Activated naive CD8-positive, alpha-beta T cell treated with anti-CD3 and anti-CD28 coated beads, Interleukin-2, amount 10 ng/mL, durations not matched to agents 7 days and 5 days (primary cell): ENCODE measurements around the gene TPM4. TPM values are rescaled to one million over a fixed set of nuclear protein-coding genes. Genes with fewer than 3 reads are reported as not detected.
"Not testable (repeated sequence)": the region's sequence is repeated elsewhere in the genome, so short reads cannot be mapped to it uniquely, and the experiment has no call there.

Source experiments
- ATAC-seq: fragments of 150-1000 bp; cut with Tn5 transposase; one replicate; pipeline ENCODE4 v1.10.0; 2021; ENCODE audit warnings: low read depth, moderate library complexity
- POLR2A ChIA-PET: fragments of 350-600 bp; sonication (Branson Sonifier 250); formaldehyde crosslinking; loops from one replicate; lab custom pipeline; 2021; ENCODE audit warnings: antibody characterized with exemption; lab: Charles Lee
- DNase-seq: peaks from one replicate; pipeline ENCODE4 v3.0.0; 2021
- H3K27ac Mint-ChIP-seq: one replicate; pipeline ENCODE4 v1.8.0; 2022; ENCODE audit warnings: mild to moderate bottlenecking, mixed read lengths
- H3K27me3 Mint-ChIP-seq: one replicate; pipeline ENCODE4 v1.8.0; 2022; ENCODE audit warnings: mild to moderate bottlenecking, moderate library complexity, mixed read lengths
- H3K36me3 Mint-ChIP-seq: one replicate; pipeline ENCODE4 v1.8.0; 2021; ENCODE audit warnings: mild to moderate bottlenecking, mixed read lengths
- H3K4me1 Mint-ChIP-seq: one replicate; pipeline ENCODE4 v1.8.0; 2021; ENCODE audit warnings: mixed read lengths
- H3K4me3 Mint-ChIP-seq: one replicate; pipeline ENCODE4 v1.8.0; 2022; ENCODE audit warnings: mild to moderate bottlenecking, moderate library complexity, mixed read lengths
- H3K9me3 Mint-ChIP-seq: one replicate; pipeline ENCODE4 v1.8.0; 2021; ENCODE audit warnings: mixed read lengths
- total RNA-seq, 2 experiments: library from RNA; stranded (reverse); gene quantifications; one replicate each; pipeline ENCODE4 v1.2.3, GENCODE V29; 2021

The TPM4 gene
- total RNA-seq, 2 experiments from 2014 or later, result 278 to 282 TPM

DNA sequence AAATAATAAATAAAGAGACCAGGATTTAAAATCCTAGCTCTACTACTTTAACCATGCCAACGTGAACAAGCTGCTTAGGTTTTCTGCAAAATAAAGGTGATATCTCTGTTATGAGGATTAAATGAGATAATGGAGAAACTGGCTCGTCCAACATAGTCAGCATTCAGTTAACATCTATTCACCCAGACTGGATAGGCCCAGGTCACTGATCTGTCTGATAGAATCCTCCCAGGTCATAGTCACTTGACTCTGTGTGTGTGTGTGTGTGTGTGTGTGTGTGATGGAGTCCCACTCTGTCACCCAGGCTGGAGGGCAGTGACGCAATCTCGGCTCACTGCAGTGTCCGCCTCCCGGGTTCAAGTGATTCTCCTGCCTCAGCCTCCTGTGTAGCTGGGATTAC, 22.5 kb downstream of the TPM4 start:
- Mint-ChIP-seq H3K4me3 (no peak overlapping the region), H3K27ac (no peak overlapping the region), H3K4me1 (peaks cover 19% of the 10 kb centered on the region), H3K36me3 (peaks cover 61% of the 10 kb centered on the region), H3K9me3 (no peaks in the 10 kb centered on the region), H3K27me3 (no peaks in the 10 kb centered on the region)
- ATAC-seq (no peak), DNase-seq (no peak)
- POLR2A ChIA-PET, result interaction anchor here (0.9 to 1.0 kb wide), 3 partner anchors 16 to 36 kb away, joined by 3 read pairs; partner anchors contain the start of gene TPM4

DNA sequence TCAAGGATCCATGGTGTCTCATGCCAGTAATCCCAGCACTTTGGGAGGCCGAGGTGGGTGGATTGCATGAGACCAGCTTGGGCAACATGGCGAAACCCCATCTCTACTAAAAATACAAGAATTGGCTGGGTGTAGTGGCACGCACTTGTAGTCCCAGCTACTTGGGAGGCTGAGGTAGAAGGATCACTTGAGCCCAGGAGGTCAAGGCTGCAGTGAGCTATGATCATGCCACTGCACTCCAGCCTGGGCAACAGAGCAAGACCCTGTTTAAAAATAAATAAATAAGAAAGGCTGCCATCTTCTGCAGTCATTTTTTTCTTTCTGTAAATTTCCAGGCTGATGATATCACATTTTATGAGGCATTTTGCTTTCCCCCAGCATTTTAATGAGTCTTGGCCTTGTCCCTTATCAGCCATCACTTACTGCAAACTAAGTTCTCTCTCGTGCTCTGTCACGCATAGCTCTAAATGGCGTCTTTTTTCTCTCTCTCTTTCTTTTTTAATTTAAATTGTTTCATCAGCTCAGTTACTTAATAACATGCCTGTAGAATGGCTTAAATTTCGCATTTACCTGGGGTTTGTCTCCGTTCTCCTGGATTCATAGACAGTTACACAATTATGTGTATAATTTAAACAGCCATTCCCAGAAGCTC, 23.1 kb downstream of the TPM4 start:
- H3K27ac Mint-ChIP-seq, DNase-seq, H3K4me3 Mint-ChIP-seq, ATAC-seq, H3K9me3 Mint-ChIP-seq, H3K27me3 Mint-ChIP-seq: not testable (repeated sequence)
- peaks cover 19% of the 10 kb centered on the region for H3K4me1 Mint-ChIP-seq
- POLR2A ChIA-PET, result interaction anchor here (0.7 to 2.5 kb wide), 6 partner anchors 10 to 50 kb away, joined by 3 to 7 read pairs (median 5); partner anchors contain the start of gene TPM4
- peaks cover 59% of the 10 kb centered on the region for H3K36me3 Mint-ChIP-seq

- Mint-ChIP-seq H3K9me3 (no peaks in the 10 kb centered on the region), H3K4me1 (peaks cover 9% of the 10 kb centered on the region), H3K27ac (no peak overlapping the region), H3K36me3 (peaks cover 49% of the 10 kb centered on the region), H3K27me3 (no peaks in the 10 kb centered on the region), H3K4me3 (no peak overlapping the region)
- POLR2A ChIA-PET, result interaction anchor here (1.0 to 2.5 kb wide), 4 partner anchors 9 to 30 kb away, joined by 4 to 7 read pairs (median 6); partner anchors contain the start of gene TPM4
- DNase-seq (no peak), ATAC-seq (no peak)
These were observed 24.2 kb downstream of the TPM4 start for GRCh38 chr19:16100524-16100923.

- POLR2A ChIA-PET, result interaction anchor here (0.7 kb wide), 1 partner anchor 9 kb away, joined by 3 read pairs; no protein-coding TSS in a partner anchor
- Mint-ChIP-seq H3K27ac (peak overlapping the region; percentile 30), H3K36me3 (peaks cover 19% of the 10 kb centered on the region), H3K9me3 (no peaks in the 10 kb centered on the region), H3K4me1 (peaks cover 2% of the 10 kb centered on the region), H3K4me3 (no peak overlapping the region), H3K27me3 (no peaks in the 10 kb centered on the region)
- ATAC-seq (no peak), DNase-seq (no peak)
These were observed 28.4 kb downstream of the TPM4 start for GRCh38 chr19:16104722-16105121.

DNA sequence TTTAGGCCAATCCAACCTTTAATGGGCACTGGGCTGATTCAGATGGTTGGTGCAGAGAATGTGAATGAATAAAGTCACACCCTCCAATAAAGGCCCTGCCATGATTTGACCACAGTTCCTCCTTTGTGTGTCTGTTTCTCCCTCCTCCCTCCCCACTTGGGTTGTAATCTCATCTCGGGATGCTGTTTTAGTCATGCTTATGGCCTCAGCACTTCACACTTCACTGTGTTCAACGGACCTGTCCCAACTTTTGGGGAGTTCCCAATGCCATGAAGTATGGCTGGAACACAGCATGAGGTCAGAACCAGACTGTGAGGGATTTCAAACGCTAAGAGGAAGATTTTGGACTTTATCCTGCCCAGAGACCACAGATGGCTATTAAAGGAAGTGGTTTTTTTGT, 29.8 kb downstream of the TPM4 start:
- POLR2A ChIA-PET, result interaction anchor here (0.6 kb wide), 1 partner anchor 47 kb away, joined by 3 read pairs; no protein-coding TSS in a partner anchor
- H3K27me3 Mint-ChIP-seq, result no peaks in the 10 kb centered on the region
- DNase-seq (no peak), ATAC-seq (no peak)
- peaks cover 15% of the 10 kb centered on the region for H3K36me3 Mint-ChIP-seq
- H3K9me3 Mint-ChIP-seq, result no peaks in the 10 kb centered on the region
- H3K4me1 Mint-ChIP-seq, result peaks cover 3% of the 10 kb centered on the region
- H3K27ac Mint-ChIP-seq, result peak overlapping the region; percentile 32
- no peak overlapping the region for H3K4me3 Mint-ChIP-seq

GRCh38 chr19:16111160-16111908, 35.0 kb downstream of the TPM4 start, which contains the start of gene RAB8A:
RAB8A (plus strand) TSS chr19:16111889; CDS start chr19:16111902, 13 bp downstream.
- peak; percentile 100 for DNase-seq
- H3K4me3 Mint-ChIP-seq, result peak within 1 kb of the TSS; percentile 95
- POLR2A ChIA-PET, result interaction anchor here (0.8 to 2.2 kb wide), 11 partner anchors 16 to 213 kb away, joined by 3 to 30 read pairs (median 7); partner anchors contain the start of genes FAM32A, HSH2D, KLF2 and TPM4
- no peaks in the 10 kb centered on the region for H3K9me3 Mint-ChIP-seq
- H3K27me3 Mint-ChIP-seq, result no peaks in the 10 kb centered on the region
- ATAC-seq, result peak; percentile 95
- peak within 1 kb of the TSS; percentile 97 for H3K27ac Mint-ChIP-seq
- peaks cover 27% of the 10 kb centered on the region for H3K4me1 Mint-ChIP-seq
- H3K36me3 Mint-ChIP-seq, result peaks cover 7% of the 10 kb centered on the region

- H3K4me1 Mint-ChIP-seq, result peaks cover 30% of the 10 kb centered on the region
These were observed 35.8 kb downstream of the TPM4 start for GRCh38 chr19:16111909-16112752.

DNA sequence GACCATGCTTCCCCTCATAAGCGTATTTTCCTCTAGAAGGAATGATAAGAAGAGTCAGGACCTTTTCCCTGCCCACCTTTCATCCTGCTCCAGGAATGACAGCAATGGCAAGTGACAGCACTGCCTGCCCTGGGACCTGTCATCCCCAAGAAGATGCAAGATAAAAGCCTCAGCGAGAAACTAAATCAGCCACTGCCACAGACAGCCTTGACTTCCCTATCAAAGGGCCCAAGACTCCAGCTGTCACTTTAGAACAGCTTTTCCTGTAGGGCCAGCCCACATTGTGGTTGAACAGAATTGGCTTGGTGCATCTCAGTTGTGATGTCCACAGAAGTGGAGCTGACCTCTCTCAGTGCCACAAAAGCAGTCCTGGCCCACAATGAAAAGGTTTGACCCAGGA, 36.5 kb downstream of the TPM4 start:
- DNase-seq (no peak), ATAC-seq (no peak)
- Mint-ChIP-seq H3K27me3 (no peaks in the 10 kb centered on the region), H3K36me3 (peaks cover 12% of the 10 kb centered on the region), H3K4me3 (peak overlapping the region; percentile 95), H3K9me3 (no peaks in the 10 kb centered on the region), H3K4me1 (peaks cover 36% of the 10 kb centered on the region), H3K27ac (peak overlapping the region; percentile 97)
- POLR2A ChIA-PET, result interaction anchor here (0.5 to 2.1 kb wide), 8 partner anchors 17 to 72 kb away, joined by 3 to 14 read pairs (median 6); partner anchors contain the start of genes FAM32A and HSH2D

More at GRCh38 chr19:16111909-16112752, 35.8 kb downstream of the TPM4 start:
- DNase-seq (no peak), ATAC-seq (no peak)
- Mint-ChIP-seq H3K9me3 (no peaks in the 10 kb centered on the region), H3K27ac (peak overlapping the region; percentile 97), H3K27me3 (no peaks in the 10 kb centered on the region), H3K4me3 (peak overlapping the region; percentile 95), H3K36me3 (peaks cover 7% of the 10 kb centered on the region)
- POLR2A ChIA-PET, result interaction anchor here (0.5 to 2.1 kb wide), 13 partner anchors 26 to 213 kb away, joined by 3 to 30 read pairs (median 6); partner anchors contain the start of genes FAM32A, HSH2D, KLF2 and TPM4

GRCh38 chr19:16113727-16114126, 37.4 kb downstream of the TPM4 start:
- no peaks in the 10 kb centered on the region for H3K9me3 Mint-ChIP-seq
- peaks cover 16% of the 10 kb centered on the region for H3K36me3 Mint-ChIP-seq
- peak overlapping the region; percentile 60 for H3K27ac Mint-ChIP-seq
- DNase-seq (no peak), ATAC-seq (no peak)
- POLR2A ChIA-PET, result interaction anchor here (2.1 kb wide), 1 partner anchor 30 kb away, joined by 14 read pairs; the partner anchor contains the start of gene HSH2D
- H3K4me1 Mint-ChIP-seq, result peaks cover 46% of the 10 kb centered on the region
- peak overlapping the region; percentile 51 for H3K4me3 Mint-ChIP-seq
- no peaks in the 10 kb centered on the region for H3K27me3 Mint-ChIP-seq

- Mint-ChIP-seq H3K27me3 (no peaks in the 10 kb centered on the region), H3K9me3 (no peaks in the 10 kb centered on the region), H3K4me3 (no peak overlapping the region), H3K4me1 (peaks cover 56% of the 10 kb centered on the region), H3K27ac (peak overlapping the region; percentile 57), H3K36me3 (peaks cover 23% of the 10 kb centered on the region)
- no peak for ATAC-seq
- DNase-seq, result no peak
- POLR2A ChIA-PET, result interaction anchor here (1.0 to 1.5 kb wide), 4 partner anchors 16 to 70 kb away, joined by 3 to 5 read pairs (median 4); partner anchors contain the start of genes FAM32A and TPM4
These were observed 39.2 kb downstream of the TPM4 start for GRCh38 chr19:16115301-16116039.

DNA sequence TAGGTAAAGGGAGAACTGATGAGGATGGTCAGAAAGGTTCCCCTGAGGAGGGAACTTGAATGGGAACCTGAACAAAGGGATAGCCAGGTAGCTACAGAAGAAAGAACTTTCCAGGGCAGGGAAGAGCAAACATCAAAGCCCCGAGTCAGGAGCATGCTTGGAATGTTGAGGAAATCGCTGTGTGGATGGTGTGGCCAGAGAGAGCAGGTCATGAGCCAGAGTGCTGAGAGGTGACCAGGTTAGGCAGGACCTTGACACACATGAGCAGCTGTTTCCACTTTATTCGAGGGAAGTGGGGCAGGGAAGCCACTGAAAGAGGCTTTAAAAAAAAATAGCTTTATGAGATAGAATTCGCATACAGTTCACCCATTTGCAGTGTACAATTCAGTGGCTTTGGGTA, 39.8 kb downstream of the TPM4 start:
- peaks cover 23% of the 10 kb centered on the region for H3K36me3 Mint-ChIP-seq
- H3K4me1 Mint-ChIP-seq, result peaks cover 56% of the 10 kb centered on the region
- peak overlapping the region; percentile 57 for H3K27ac Mint-ChIP-seq
- no peak for ATAC-seq
- POLR2A ChIA-PET, result interaction anchor here (1.0 to 1.5 kb wide), 3 partner anchors 26 to 69 kb away, joined by 3 to 5 read pairs (median 4); partner anchors contain the start of genes FAM32A and TPM4
- DNase-seq, result no peak
- H3K4me3 Mint-ChIP-seq, result no peak overlapping the region
- H3K27me3 Mint-ChIP-seq, result no peaks in the 10 kb centered on the region
- no peaks in the 10 kb centered on the region for H3K9me3 Mint-ChIP-seq
